DMS 273 treated with DMSO at 0.1 percent for 48 hours (cell line): Measurements from ENCODE around the gene MOCOS.
A peak's percentile ranks its signal among the peaks of the same experiment; 100 is the strongest.
"Not testable (repeated sequence)": the region's sequence is repeated elsewhere in the genome, so short reads cannot be mapped to it uniquely, and the experiment has no call there.

Experiments used
- DNase-seq: peaks from one replicate; lab custom pipeline; 2025; lab: John Stamatoyannopoulos, UW

MOCOS gene

DNA sequence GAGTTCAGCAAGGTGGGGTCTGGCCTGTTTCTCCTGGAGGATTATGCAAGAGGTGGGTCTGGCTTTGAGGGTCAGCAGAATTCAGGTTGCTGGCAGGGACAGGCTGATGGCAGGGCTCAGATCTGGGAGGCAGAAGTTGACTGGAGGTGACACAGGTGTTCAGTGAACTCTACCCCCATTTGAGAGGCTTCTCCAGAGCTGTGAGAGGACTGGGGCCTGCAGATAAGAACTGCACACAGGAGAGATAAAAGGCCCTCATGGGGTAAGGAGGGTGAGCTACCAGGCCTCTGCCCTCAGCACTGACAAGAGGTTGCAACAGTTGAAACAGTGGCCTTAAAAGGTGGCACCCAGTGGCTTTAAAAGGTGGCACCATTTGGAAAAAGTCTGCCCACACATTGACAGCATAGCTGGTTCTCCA, 13.1 kb downstream of the MOCOS start:
- no peak for DNase-seq

DNA sequence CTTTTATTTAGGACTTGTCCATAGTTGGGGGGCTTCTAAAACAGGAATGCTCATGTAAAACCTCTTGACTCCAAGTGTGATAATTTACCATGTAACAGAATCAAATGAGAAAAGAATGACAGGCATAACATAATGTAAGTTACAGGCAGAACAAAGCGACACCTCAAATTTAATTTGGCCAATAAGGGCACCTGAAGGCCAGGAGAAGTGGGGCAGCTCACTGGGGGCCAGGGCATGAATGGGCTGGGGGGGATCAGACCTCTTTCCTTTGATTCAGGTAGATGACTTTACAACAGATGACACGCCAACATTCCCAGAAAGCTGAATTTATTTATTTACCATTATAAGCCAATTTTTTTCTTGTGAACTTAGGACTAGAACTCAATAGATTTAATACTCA, 14.5 kb downstream of the MOCOS start:
- DNase-seq: no peak

DNA sequence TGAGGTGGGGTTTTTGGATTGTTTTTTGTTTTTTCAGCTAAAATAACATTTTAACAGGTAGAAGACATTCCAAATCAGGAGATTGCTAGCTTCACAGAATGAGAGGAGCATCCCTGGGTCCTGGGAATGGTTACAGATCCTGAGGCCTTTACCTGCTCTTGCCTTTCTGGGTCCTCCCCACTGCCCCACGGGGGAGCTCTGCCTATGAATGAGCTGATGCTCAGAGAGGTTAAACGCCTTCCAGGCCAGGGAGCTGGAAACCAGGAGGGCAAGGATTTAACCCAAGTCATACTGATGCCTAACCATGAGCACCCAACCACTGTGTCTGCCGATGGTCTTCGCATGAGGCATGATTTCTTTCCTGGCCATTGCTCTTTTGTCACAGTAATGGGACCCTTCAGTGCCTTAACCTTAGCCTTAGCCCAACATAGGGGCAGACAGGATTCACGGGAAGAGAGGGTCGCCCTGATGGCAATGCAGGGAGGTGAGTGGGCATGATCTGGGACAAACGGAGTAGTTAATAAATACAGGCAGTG, 16.1 kb downstream of the MOCOS start:
- DNase-seq: no peak

GRCh38 chr18:36205166-36205565, 17.9 kb downstream of the MOCOS start:
- DNase-seq: no peak

DNA sequence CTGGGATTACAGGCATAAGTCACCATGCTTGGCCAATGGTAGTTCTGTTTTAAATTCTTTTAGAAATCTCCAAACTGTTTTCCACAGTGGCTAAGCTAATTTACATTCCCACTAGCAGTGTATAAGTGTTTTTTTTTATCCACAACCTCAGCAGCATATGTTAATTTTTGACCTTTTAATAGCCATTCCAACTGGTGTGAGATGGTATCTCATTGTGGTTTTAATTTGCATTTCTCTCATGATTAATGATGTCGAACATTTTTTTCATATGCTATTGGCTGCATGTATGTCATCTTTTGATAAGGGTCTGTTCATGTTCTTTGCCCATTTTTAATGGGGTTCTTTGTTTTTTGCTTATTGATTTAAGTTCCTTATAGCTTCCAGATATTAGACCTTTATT, 20.0 kb downstream of the MOCOS start:
- no peak for DNase-seq

DNA sequence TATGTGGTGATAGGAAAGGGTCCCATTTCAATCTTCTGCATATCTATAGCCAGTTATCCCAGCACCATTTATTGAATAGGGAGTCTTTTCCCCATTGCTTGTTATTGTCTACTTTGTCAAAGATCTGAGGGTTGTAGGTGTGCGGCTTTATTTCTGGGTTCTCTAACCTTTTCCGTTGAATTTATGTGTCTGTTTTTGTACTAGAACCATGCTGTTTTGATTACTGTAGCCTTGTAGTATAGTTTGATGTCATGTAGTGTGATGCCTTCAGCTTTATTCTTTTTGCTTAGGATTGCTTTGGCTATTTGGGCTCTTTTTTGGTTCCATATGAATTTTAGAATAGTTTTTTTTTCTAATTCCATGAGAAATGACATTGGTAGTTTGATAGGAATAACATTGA, 20.7 kb downstream of the MOCOS start:
- DNase-seq: not testable (repeated sequence)

GRCh38 chr18:36211612-36212065, 24.3 kb downstream of the MOCOS start:
- no peak for DNase-seq

GRCh38 chr18:36212301-36213171, 25.2 kb downstream of the MOCOS start:
- DNase-seq: no peak

DNA sequence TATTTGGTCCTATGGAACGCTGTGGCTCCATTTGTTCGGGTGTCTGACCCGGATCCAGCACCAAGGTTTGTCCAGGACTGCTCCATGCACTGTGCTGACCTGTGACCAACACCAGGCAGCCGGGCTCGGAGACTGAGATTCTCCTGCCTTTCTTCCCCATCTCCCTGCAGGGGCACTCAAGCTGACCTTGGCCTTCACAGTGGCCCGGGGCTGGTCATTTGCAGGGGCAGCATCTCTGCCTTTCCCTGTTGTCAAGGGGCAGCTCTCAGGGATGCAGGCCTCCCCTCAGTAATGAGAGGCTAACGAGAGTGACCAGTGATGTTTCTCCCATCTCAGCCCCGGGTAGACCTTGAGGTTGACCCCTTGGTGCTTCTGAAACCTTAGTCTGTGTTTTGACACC, 27.5 kb downstream of the MOCOS start:
- no peak for DNase-seq

GRCh38 chr18:36215577-36215976, 28.3 kb downstream of the MOCOS start:
- DNase-seq: no peak

- DNase-seq: no peak
Measured at GRCh38 chr18:36217348-36217747, 30.1 kb downstream of the MOCOS start.

DNA sequence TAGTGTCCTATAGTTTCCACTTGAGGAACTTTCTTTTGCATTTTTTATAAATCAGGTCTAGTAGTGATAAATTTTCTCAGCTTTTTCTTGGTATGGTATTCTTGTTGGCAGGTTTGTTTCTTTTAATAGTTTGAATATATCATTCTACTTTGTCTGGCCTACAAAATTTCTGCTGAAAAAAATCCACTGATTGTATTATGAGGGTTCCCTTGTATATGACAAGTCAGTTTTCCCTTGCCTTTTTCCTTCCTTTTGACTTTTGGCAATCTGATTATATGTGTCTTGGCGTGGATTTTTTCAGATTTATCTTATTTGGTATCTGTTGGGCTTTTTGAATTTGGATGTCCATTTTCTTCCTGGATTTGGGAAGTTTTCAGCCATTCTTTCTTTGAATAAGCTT, 41.9 kb downstream of the MOCOS start:
- no peak for DNase-seq

DNA sequence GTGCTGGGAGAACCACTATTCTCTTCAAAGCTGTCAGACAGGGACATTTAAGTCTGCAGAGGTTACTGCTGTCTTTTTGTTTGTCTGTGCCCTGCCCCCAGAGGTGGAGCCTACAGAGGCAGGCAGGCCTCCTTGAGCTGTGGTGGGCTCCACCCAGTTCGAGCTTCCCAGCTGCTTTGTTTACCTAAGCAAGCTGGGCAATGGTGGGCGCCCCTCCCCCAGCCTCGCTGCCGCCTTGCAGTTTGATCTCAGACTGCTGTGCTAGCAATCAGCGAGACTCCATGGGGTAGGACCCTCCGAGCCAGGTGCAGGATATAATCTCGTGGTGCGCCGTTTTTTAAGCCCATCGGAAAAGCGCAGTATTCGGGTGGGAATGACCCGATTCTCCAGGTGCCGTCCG, 53.2 kb downstream of the MOCOS start:
- not testable (repeated sequence) for DNase-seq

DNA sequence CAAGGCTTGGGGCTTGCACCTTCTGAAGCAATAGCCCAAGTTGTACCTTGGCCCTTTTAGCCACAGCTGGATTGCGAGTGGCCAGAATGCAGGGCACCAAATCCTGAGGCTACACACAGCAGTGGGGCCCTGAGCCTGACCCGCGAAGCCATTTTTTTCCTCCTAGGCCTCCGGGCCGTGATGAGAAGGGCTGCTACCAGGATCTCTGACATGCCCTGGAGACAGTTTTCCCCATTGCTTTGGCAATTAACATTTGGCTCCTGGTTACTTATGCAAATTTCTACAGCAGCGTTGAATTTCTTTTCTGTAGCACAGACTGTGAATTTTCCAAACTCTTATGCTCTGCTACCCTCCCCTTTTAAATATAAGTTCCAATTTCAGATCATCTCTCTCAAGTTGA, 54.5 kb downstream of the MOCOS start:
- DNase-seq: no peak

DNA sequence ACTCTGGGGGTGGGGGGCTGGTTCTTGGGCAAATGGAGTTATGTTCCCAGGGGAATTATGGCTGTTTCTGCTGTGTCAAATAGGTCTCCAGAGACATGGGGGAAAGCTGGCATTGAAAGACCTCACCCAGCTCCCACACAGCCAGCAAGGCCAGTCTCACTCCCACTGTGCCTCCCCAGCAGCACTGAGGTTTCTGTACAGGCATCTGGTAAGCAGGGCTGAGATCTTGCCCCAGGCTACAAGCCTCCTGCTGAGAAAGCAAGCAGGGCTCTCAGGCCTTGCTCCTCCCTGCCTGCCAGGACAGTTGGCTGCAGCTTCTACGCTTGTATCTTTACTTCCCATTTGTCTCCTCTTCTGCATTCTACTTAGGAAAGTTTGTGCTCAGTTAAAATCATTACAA, 59.7 kb downstream of the MOCOS start:
- DNase-seq: no peak

DNA sequence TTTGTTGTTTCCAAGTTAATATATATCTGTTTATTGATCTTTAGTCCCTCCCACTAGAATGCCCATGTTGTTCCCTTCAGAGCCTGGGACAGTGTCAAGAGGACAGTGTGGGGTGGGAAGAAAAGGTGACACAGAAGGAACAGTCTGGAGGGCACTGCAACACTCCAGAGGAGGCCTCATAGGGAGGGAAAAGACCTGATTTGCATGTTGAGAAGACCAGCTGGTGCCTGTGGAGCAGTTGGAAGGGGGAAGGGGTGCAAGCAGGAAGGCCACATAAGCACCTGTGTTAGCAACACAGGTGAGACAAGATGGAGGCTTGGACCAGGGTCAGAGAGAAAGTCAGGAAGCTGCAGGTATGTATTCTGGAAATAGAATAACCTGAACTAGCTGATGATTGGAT, 62.1 kb downstream of the MOCOS start:
- peak; percentile 1 for DNase-seq

GRCh38 chr18:36250827-36251226, 63.5 kb downstream of the MOCOS start:
- DNase-seq: peak; percentile 21

GRCh38 chr18:36255072-36255698, 67.9 kb downstream of the MOCOS start:
- DNase-seq: no peak

GRCh38 chr18:36256094-36256493, 68.8 kb downstream of the MOCOS start:
- no peak for DNase-seq

GRCh38 chr18:36262971-36263370, 75.7 kb downstream of the MOCOS start:
- no peak for DNase-seq

DNA sequence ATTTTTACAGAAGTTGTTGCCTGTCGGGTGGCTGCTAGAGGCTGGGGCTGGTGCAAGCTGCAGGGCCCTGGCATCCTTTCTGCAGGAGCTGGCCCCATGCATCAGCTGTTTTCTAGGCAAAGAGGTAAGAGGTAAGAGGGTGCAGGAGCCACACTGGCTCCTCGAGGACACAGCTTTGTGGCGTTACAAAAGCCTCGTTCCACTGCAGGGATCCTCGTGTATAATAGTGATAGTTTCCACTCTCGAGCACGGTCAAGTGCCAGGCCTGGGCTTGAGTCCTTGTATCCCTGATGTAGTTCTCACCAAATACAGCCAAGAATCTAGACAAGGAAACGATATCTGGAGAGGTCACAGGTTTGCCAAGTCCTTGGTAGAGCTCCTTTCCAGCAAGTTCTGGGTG, 77.0 kb downstream of the MOCOS start:
- no peak for DNase-seq

- peak; percentile 21 for DNase-seq
Measured at GRCh38 chr18:36265015-36265414, 77.7 kb downstream of the MOCOS start.

DNA sequence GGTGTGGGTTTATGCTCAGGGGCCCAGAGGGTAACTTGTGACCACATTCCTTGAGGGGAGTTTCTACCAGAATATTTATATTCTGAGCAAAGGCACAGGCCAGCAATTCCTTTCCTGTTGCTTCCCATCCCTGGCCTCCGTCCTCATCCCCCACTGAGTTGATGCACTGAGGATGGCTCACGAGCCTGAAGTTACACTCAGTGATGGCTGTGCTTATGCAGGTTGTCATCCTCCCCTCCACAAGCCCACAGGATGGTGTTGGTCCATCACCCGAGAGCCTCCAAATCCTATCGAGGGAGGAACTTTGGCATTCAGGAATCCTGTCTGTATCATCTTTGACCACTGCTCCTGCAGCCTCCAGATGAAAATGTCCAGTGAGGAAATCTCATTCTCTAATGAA, 81.9 kb downstream of the MOCOS start:
- no peak for DNase-seq
